K562 (cell line): ENCODE data around the gene FASTK. TPM values are rescaled to one million over a fixed set of nuclear protein-coding genes. Genes with fewer than 3 reads are reported as not detected.
A peak's percentile ranks its signal among the peaks of the same experiment; 100 is the strongest.

Source experiments
- DMBX1 ChIP-seq: fragments of 250-450 bp; sonication (Bioruptor Pico); IDR thresholded peaks from 2 replicates; pipeline ENCODE4 v1.8.0; 2022; ENCODE audit warnings: inconsistent platforms, mild to moderate bottlenecking, moderate library complexity, borderline replicate concordance
- DNMT1 ChIP-seq: fragments of 450-650 bp; IDR thresholded peaks from 2 replicates; pipeline ENCODE4 v1.6.1; 2016; ENCODE audit warnings: antibody characterized with exemption, mild to moderate bottlenecking
- ELF2 ChIP-seq: fragments of 250-450 bp; sonication (Bioruptor Pico); IDR thresholded peaks from 2 replicates; pipeline ENCODE4 v1.5.0; 2021; ENCODE audit warnings: mild to moderate bottlenecking
- EP300 ChIP-seq: IDR thresholded peaks from 2 replicates; pipeline ENCODE4 v1.6.1; 2012; ENCODE audit warnings: low read length, improper control_type of control experiment
- FOXK2 ChIP-seq, 2 experiments: fragments of 450-650 bp; IDR thresholded peaks in 1 of 2; conservative IDR thresholded peaks in 1 of 2; 2 replicates each; pipeline ENCODE4 v1.6.1; 2016; ENCODE audit warnings: low read depth in 2 of 2, mild to moderate bottlenecking in 1 of 2
- FOXM1 ChIP-seq, 2 experiments: fragments of 450-650 bp in 1 of 2; sonication (generic) in 1 of 2; formaldehyde crosslinking in 1 of 2; IDR thresholded peaks; 2 replicates each; pipeline versions ENCODE4 v1.6.1 to v1.9.0; 2017 to 2022; ENCODE audit warnings: low read depth in 2 of 2, mild to moderate bottlenecking in 2 of 2, missing genetic modification reagents in 1 of 2, moderate library complexity in 1 of 2
- HDAC2 ChIP-seq: fragments of 450-650 bp; IDR thresholded peaks from 2 replicates; pipeline ENCODE4 v1.6.1; 2016; ENCODE audit warnings: mild to moderate bottlenecking
- HDGF ChIP-seq: fragments of 450-650 bp; IDR thresholded peaks from 2 replicates; pipeline ENCODE4 v1.6.1; 2016
- MAZ ChIP-seq, 2 experiments: fragments of 450-650 bp in 1 of 2; sonication (generic) in 1 of 2; formaldehyde crosslinking; IDR thresholded peaks in 1 of 2; conservative IDR thresholded peaks in 1 of 2; 2 replicates each; pipeline versions ENCODE4 v1.4.0 to v1.5.0; 2020; ENCODE audit warnings: mild to moderate bottlenecking in 1 of 2, missing genetic modification reagents in 1 of 2
- MNT ChIP-seq, 2 experiments: fragments of 450-650 bp; conservative IDR thresholded peaks; 2 replicates each; pipeline ENCODE4 v1.6.1; 2017; ENCODE audit warnings: mild to moderate bottlenecking in 2 of 2, moderate library complexity in 2 of 2
- POLR2A ChIP-seq: fragments of 450-650 bp; conservative IDR thresholded peaks from 2 replicates; pipeline ENCODE4 v1.6.1; 2016
- PRMT5 ChIP-seq: sonication (generic); formaldehyde crosslinking; IDR thresholded peaks from 2 replicates; pipeline ENCODE4 v1.5.0; 2020; ENCODE audit warnings: missing genetic modification reagents
- SRSF9 ChIP-seq: fragments of 200-400 bp; formaldehyde crosslinking; IDR thresholded peaks from 2 replicates; pipeline ENCODE4 v1.6.1; 2017; ENCODE audit warnings: low read depth, low read length, borderline replicate concordance
- ZBTB12 ChIP-seq: fragments of 250-450 bp; sonication (Bioruptor Pico); IDR thresholded peaks from 2 replicates; pipeline ENCODE4 v1.4.0; 2020
- ZNF551 ChIP-seq: fragments of 250-450 bp; sonication (Bioruptor Pico); IDR thresholded peaks from 2 replicates; pipeline ENCODE4 v1.5.0; 2021; ENCODE audit warnings: mild to moderate bottlenecking, moderate library complexity
- ZNF644 ChIP-seq: fragments of 200-800 bp; sonication (Bioruptor generic); IDR thresholded peaks from 2 replicates; pipeline ENCODE4 v1.6.1; 2016; ENCODE audit warnings: low read depth, missing genetic modification characterization, missing compliant biosample characterization
- ZNF699 ChIP-seq: fragments of 250-450 bp; sonication (Bioruptor Pico); IDR thresholded peaks from 2 replicates; pipeline ENCODE4 v1.8.0; 2021; ENCODE audit warnings: mild to moderate bottlenecking, moderate library complexity; ENCODE audit not compliant: insufficient replicate concordance
- ZNF77 ChIP-seq: fragments of 250-450 bp; sonication (Bioruptor Pico); IDR thresholded peaks from 2 replicates; pipeline ENCODE4 v1.5.0; 2020
- polyA plus RNA-seq, 8 experiments: library from polyadenylated mRNA; depleted of rRNA in 4 of 8; stranded (reverse) in 5 of 8; unstranded in 3 of 8; fragments of >200 nt; fragmentation: Nextera tagmentation in 2 of 8; fragmentation: Illumina TruSeq in 1 of 8; extraction: Ambion mirVana in 2 of 8; extraction: Trizol in 1 of 8; gene quantifications; 2 replicates each; pipeline versions ENCODE4 v1.2.1 to v1.2.3, GENCODE V29; 2011 to 2014; ENCODE audit warnings: inconsistent platforms in 1 of 8, missing spikeins in 1 of 8
- total RNA-seq, 7 experiments: library from RNA; depleted of rRNA in 6 of 7; stranded (reverse); fragments of >200 nt in 6 of 7; fragmentation: Illumina TruSeq in 2 of 7; extraction: Trizol in 2 of 7; gene quantifications; 2 replicates each; pipeline versions ENCODE4 v1.2.1 to v1.2.3, GENCODE V29; 2011 to 2021; ENCODE audit warnings: low replicate concordance in 1 of 7
- TF ChIP-seq, protein P1 (sequence below): sonication (generic); formaldehyde crosslinking; IDR thresholded peaks from 2 replicates; pipeline ENCODE4 v1.8.1; 2022; ENCODE audit warnings: missing genetic modification reagents
- TF ChIP-seq, protein P2 (sequence below): fragments of 450-650 bp; conservative IDR thresholded peaks from 2 replicates; pipeline ENCODE4 v1.6.1; 2016; ENCODE audit warnings: missing genetic modification characterization, low read depth, mild to moderate bottlenecking, missing compliant biosample characterization, moderate library complexity
- TF ChIP-seq, protein P3 (sequence below): fragments of 450-650 bp; IDR thresholded peaks from 2 replicates; pipeline ENCODE4 v1.6.1; 2016; ENCODE audit warnings: low read depth, mild to moderate bottlenecking, moderate library complexity

FASTK gene
- total and polyA plus RNA-seq, 9 of the 15 experiments (the other 6 are each of a cell fraction or from before 2014, with no cell fraction given), result 0.51 to 150 (median 48.2) TPM

DNA sequence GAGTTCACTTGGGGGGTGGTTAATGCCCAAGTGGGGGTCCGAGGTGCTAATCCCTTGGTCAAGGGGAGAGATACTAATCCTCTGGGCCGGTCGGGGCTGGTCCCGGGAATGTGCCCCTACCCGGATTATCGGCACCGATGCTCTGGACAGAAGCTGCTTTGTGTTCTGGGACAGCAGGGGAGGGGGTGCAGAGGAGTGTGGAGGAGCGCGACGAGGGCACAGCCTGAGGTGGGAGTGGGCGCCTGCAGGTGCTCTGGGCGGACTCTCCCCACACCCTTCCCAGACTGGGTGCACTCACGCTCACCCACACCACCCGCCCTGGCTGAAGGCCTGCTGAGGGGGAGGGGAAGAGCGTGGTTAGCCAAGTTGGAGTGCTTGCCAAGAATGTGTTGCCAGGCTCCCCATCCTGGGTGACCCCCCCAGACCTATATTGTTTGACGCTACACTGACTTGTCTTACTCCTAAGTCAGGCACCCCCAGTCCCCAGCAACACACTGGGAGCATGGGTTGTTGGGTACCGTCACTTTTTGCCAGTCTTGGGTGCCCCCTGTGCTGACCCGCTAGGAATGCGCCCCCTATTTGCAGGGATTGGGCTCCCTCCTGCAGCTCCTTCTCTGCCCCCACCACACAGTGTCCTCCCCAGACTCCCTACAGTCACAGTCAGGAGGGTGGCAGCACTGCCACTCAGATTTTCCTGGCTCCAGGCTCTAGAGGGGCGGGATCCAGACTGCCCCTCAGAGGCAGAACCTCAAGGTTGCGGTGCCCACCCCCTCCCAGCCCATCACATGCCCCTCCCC, 20.0 kb downstream of the FASTK start (continued):
- TF ChIP-seq EP300 (no peak), FOXM1 (IDR thresholded peaks at IDR 0.05; ENCODE audit: low read depth) (no peak), FOXM1 (CRISPR knock-in tag; IDR thresholded peaks at IDR 0.05; ENCODE audit: low read depth) (no peak), POLR2A (no peak), ELF2 (CRISPR knock-in tag) (no peak), SRSF9 (no peak), MNT (conservative IDR thresholded peaks at IDR 0.05) (no peak), MAZ (CRISPR knock-in tag; conservative IDR thresholded peaks at IDR 0.05 in 1 of 2, IDR thresholded peaks at IDR 0.05 in 1 of 2) (no peak), ZNF77 (no peak), ZBTB12 (CRISPR knock-in tag) (no peak), HDGF (0 out of 2 replicates have a peak, but pooled peaks have one; percentile 18), PRMT5 (no peak), ZNF644 (no peak), FOXK2 (conservative IDR thresholded peaks at IDR 0.05 in 1 of 2, IDR thresholded peaks at IDR 0.05 in 1 of 2; ENCODE audit: low read depth in 2 of 2) (no peak), HDAC2 (no peak), ZNF699 (CRISPR knock-in tag) (no peak), DNMT1 (no peak), ZNF551 (CRISPR knock-in tag) (no peak), DMBX1 (CRISPR knock-in tag) (no peak)
- TF ChIP-seq, protein P1, sequence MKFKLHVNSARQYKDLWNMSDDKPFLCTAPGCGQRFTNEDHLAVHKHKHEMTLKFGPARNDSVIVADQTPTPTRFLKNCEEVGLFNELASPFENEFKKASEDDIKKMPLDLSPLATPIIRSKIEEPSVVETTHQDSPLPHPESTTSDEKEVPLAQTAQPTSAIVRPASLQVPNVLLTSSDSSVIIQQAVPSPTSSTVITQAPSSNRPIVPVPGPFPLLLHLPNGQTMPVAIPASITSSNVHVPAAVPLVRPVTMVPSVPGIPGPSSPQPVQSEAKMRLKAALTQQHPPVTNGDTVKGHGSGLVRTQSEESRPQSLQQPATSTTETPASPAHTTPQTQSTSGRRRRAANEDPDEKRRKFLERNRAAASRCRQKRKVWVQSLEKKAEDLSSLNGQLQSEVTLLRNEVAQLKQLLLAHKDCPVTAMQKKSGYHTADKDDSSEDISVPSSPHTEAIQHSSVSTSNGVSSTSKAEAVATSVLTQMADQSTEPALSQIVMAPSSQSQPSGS (CRISPR knock-in tag), result no peak
- TF ChIP-seq, protein P2, sequence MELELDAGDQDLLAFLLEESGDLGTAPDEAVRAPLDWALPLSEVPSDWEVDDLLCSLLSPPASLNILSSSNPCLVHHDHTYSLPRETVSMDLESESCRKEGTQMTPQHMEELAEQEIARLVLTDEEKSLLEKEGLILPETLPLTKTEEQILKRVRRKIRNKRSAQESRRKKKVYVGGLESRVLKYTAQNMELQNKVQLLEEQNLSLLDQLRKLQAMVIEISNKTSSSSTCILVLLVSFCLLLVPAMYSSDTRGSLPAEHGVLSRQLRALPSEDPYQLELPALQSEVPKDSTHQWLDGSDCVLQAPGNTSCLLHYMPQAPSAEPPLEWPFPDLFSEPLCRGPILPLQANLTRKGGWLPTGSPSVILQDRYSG (tag), result no peak
- TF ChIP-seq, protein P3, sequence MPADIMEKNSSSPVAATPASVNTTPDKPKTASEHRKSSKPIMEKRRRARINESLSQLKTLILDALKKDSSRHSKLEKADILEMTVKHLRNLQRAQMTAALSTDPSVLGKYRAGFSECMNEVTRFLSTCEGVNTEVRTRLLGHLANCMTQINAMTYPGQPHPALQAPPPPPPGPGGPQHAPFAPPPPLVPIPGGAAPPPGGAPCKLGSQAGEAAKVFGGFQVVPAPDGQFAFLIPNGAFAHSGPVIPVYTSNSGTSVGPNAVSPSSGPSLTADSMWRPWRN, result no peak
